Effector memory CD8-positive, alpha-beta T cell (primary cell): ENCODE measurements around the gene HS3ST4.

ENCODE experiments used
- ATAC-seq: fragments of 150-1000 bp; cut with Tn5 transposase; replicated peaks from 2 replicates; pipeline ENCODE4 v1.10.0; 2021; ENCODE audit warnings: mild to moderate bottlenecking, moderate library complexity
- DNase-seq, 3 experiments: peaks; one replicate each; pipeline ENCODE4 v3.0.0; 2021
- H3K27ac Mint-ChIP-seq, 2 donors: one replicate each; pipeline ENCODE4 v1.8.0; 2022; ENCODE audit warnings: mild to moderate bottlenecking in 2 of 2, mixed read lengths in 2 of 2, moderate library complexity in 2 of 2
- H3K27me3 Mint-ChIP-seq, 2 donors: one replicate each; pipeline ENCODE4 v1.8.0; 2022; ENCODE audit warnings: mixed read lengths in 2 of 2
- H3K36me3 Mint-ChIP-seq: one replicate; pipeline ENCODE4 v1.8.0; 2022; ENCODE audit warnings: mild to moderate bottlenecking, moderate library complexity, mixed read lengths; ENCODE audit not compliant: insufficient read depth
- H3K4me1 Mint-ChIP-seq, 2 donors: one replicate each; pipeline ENCODE4 v1.8.0; 2022; ENCODE audit warnings: low read depth in 2 of 2, mixed read lengths in 2 of 2
- H3K4me3 Mint-ChIP-seq, 2 donors: one replicate each; pipeline ENCODE4 v1.8.0; 2022; ENCODE audit warnings: mild to moderate bottlenecking in 2 of 2, mixed read lengths in 2 of 2, moderate library complexity in 2 of 2
- H3K9me3 Mint-ChIP-seq, 2 donors: one replicate each; pipeline ENCODE4 v1.8.0; 2022; ENCODE audit warnings: mixed read lengths in 2 of 2

Gene HS3ST4

DNA sequence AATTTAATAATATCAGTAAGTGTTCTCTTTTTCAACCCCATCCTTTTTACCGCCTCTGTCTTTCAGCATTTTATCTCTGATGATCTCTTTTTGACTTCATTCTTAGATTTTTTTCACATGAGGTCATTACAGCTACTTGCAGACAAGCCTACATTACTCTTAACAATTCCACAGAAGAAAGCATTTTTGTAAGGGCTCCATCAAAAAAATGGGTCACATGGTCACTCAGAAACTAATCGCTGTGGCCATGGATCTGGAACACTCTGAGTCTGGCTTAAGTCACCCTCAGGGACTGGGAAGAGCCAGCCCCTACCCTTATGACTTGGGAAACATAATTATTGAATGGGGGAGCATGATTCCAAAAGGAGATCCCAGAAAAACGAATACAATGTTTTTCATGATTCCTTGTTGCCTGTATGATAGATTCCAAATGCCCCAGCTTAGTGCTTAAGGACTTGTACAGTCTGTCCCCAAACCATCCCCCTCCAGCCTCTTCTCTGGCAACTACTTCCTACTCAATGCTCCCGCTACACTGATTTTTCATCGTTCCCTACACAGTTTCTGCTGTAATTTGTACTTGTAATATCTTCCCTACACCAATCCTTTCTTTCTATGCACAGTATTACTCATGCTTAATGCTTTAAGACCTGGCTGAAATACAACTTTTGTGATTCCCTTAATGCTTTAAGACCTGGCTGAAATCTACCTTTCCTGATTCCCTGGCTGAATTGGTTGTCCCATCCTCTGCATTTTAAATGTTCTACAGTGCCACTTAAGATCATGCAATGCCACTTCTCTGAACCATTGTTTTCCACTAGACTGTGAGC, 457.8 kb downstream of the HS3ST4 start:
- H3K27ac Mint-ChIP-seq = no peak overlapping the region
- H3K4me1 Mint-ChIP-seq = no peaks in the 10 kb centered on the region
- DNase-seq (no peak), ATAC-seq (no peak)
- peaks cover 0 to 4% of the 10 kb centered on the region in 2 donors for H3K27me3 Mint-ChIP-seq
- H3K4me3 Mint-ChIP-seq = no peak overlapping the region
- peaks cover 0 to 1% of the 10 kb centered on the region in 2 donors for H3K9me3 Mint-ChIP-seq
- no peaks in the 10 kb centered on the region for H3K36me3 Mint-ChIP-seq

DNA sequence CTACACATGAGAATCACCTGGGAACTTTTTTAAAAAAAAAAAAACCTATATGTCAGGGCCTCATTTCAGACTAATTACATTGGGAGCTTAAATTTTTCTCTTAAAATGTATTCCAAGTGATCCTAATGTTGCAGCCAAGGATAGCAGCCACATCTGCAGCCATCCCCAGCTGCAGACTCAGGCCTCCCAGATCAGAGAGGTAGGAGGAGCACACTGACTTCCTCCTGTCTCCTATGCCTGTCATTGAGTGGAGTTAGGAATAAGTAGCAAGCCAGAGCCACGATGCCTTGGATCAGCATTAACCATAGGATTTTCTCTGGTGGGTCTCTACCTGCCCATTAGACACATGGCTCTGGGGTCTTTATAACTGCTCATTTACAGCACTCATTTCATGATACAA, 463.5 kb downstream of the HS3ST4 start:
- Mint-ChIP-seq H3K36me3 (no peaks in the 10 kb centered on the region), H3K4me3 (no peak overlapping the region), H3K27me3 (no peaks in the 10 kb centered on the region), H3K9me3 (no peaks in the 10 kb centered on the region), H3K27ac (no peak overlapping the region), H3K4me1 (no peaks in the 10 kb centered on the region)
- no peak for DNase-seq
- no peak for ATAC-seq

DNA sequence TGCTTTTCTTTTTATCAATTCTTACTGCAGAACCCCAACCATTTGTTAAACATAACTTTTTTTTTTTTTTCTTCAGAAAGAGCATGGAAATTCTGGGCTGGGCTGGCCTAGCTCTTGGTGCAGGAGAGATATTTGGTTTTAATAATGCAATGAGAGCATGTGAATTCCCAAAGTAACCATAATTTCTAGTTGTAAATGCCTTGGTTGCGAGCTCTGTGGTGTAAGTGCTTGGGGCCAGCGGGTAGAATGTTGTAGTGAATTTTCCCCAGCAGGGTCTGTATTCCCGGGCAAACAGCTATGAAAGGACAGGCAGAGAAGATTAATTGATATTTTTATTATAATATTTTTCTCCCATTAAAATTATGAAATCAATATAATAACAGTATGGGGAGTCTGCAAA, 465.6 kb downstream of the HS3ST4 start:
- no peak overlapping the region for H3K27ac Mint-ChIP-seq

DNA sequence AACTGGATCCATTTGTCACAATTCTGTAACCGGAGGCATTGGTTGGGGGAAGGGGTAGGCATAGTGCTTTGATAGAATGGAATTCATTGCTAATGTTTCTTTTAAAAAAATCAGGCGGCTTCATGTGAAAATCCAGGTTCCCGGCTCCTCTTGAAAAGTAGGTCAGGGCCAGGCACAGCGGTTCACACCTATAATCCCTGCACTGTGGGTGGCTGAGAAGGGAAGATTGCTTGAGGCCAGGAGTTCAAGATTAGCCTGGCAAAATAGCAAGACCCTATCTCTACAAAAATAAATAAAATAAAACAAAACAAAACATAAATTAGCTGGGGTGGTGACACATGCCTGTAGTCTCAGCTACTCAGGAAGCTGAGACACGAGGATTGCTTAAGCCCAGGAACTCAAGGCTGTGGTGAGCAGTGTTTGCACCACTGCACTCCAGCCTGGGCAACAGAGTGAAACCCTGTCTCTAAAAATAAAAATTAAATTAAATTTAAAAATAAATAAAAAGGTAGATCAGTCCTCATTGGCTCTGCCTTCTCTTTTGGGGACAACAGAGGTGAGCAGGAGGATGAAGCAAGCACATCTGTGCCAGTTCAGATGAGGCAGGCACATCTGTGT, 466.5 kb downstream of the HS3ST4 start:
- Mint-ChIP-seq H3K4me3 (no peak overlapping the region), H3K36me3 (no peaks in the 10 kb centered on the region), H3K27me3 (no peaks in the 10 kb centered on the region), H3K4me1 (no peaks in the 10 kb centered on the region), H3K9me3 (no peaks in the 10 kb centered on the region), H3K27ac (no peak overlapping the region)
- ATAC-seq = no peak
- no peak for DNase-seq

More for the DNA sequence above, 465.6 kb downstream of the HS3ST4 start:
- Mint-ChIP-seq H3K4me1 (no peaks in the 10 kb centered on the region), H3K9me3 (no peaks in the 10 kb centered on the region), H3K36me3 (no peaks in the 10 kb centered on the region), H3K4me3 (no peak overlapping the region), H3K27me3 (no peaks in the 10 kb centered on the region)
- ATAC-seq (no peak), DNase-seq (no peak)

- Mint-ChIP-seq H3K27me3 (no peaks in the 10 kb centered on the region), H3K4me3 (no peak overlapping the region)
Observed at GRCh38 chr16:26161461-26162180, 469.9 kb downstream of the HS3ST4 start.

DNA sequence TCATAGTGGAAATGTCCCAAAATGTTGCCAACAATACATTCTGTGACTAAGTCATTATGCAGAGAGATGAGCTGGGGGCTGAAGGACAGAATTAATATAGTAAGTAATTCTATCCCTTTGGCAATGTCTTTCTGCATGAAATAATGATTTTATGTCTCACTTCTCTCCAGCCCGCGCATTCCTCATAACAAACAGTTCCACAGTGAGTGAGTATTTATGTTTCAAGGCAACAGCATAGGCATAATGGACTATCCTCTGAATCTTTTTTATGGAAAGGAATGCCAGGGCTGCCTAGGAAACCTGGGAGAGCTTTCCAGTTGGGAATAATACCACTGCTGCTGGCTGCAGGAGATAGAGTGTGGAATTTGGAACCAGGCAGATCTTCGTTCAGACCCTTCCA, 477.7 kb downstream of the HS3ST4 start:
- Mint-ChIP-seq H3K27ac (no peak overlapping the region), H3K9me3 (peaks cover 0 to 5% of the 10 kb centered on the region in 2 donors), H3K4me1 (no peaks in the 10 kb centered on the region), H3K36me3 (no peaks in the 10 kb centered on the region), H3K27me3 (peaks cover 17 to 30% of the 10 kb centered on the region in 2 donors), H3K4me3 (no peak overlapping the region)
- DNase-seq = no peak
- ATAC-seq = no peak

More at GRCh38 chr16:26161461-26162180, 469.9 kb downstream of the HS3ST4 start:
- DNase-seq (no peak), ATAC-seq (no peak)
- Mint-ChIP-seq H3K27ac (no peak overlapping the region), H3K9me3 (no peaks in the 10 kb centered on the region), H3K4me1 (no peaks in the 10 kb centered on the region), H3K36me3 (no peaks in the 10 kb centered on the region)

GRCh38 chr16:26175944-26176343, 484.2 kb downstream of the HS3ST4 start:
- H3K27ac Mint-ChIP-seq = no peak overlapping the region
- DNase-seq = no peak
- no peak for ATAC-seq
- H3K4me3 Mint-ChIP-seq = no peak overlapping the region
- H3K4me1 Mint-ChIP-seq = no peaks in the 10 kb centered on the region
- H3K9me3 Mint-ChIP-seq = no peaks in the 10 kb centered on the region
- peaks cover 4 to 6% of the 10 kb centered on the region in 2 donors for H3K27me3 Mint-ChIP-seq
- H3K36me3 Mint-ChIP-seq = no peaks in the 10 kb centered on the region

GRCh38 chr16:26177438-26177837, 485.7 kb downstream of the HS3ST4 start:
- no peak for ATAC-seq
- no peak for DNase-seq
- Mint-ChIP-seq H3K27ac (no peak overlapping the region), H3K36me3 (no peaks in the 10 kb centered on the region), H3K27me3 (peaks cover 0 to 4% of the 10 kb centered on the region in 2 donors), H3K9me3 (no peaks in the 10 kb centered on the region), H3K4me1 (no peaks in the 10 kb centered on the region), H3K4me3 (no peak overlapping the region)

DNA sequence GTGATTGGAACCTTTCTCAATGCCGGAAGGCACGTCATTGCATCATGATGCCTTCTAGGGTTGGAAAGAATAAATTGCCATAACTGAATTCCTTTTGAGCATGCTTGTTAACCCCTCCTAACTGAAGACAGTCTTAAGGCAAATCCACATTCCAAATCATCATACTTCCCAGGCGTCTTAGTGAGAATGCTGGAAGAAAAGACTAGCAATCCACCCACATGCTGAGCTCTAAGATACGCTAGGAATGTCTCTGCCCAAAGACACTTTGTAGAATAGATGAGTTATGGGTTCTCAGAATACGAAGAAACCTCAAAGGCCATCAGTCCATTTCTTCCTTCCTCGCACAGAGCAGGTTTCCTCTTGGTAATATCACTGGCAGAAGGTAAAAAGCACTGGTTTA, 486.5 kb downstream of the HS3ST4 start:
- no peak for ATAC-seq

GRCh38 chr16:26186091-26186615, 494.4 kb downstream of the HS3ST4 start:
- ATAC-seq (no peak), DNase-seq (no peak)
- H3K36me3 Mint-ChIP-seq = no peaks in the 10 kb centered on the region
- H3K4me1 Mint-ChIP-seq = no peaks in the 10 kb centered on the region
- peaks cover 21 to 27% of the 10 kb centered on the region in 2 donors for H3K27me3 Mint-ChIP-seq
- H3K9me3 Mint-ChIP-seq = peaks cover 0 to 2% of the 10 kb centered on the region in 2 donors
- no peak overlapping the region for H3K27ac Mint-ChIP-seq
- no peak overlapping the region for H3K4me3 Mint-ChIP-seq

More for the DNA sequence above, 486.5 kb downstream of the HS3ST4 start:
- no peaks in the 10 kb centered on the region for H3K4me1 Mint-ChIP-seq
- H3K9me3 Mint-ChIP-seq = no peaks in the 10 kb centered on the region
- H3K27ac Mint-ChIP-seq = no peak overlapping the region
- peaks cover 0 to 4% of the 10 kb centered on the region in 2 donors for H3K27me3 Mint-ChIP-seq
- H3K36me3 Mint-ChIP-seq = no peaks in the 10 kb centered on the region
- no peak overlapping the region for H3K4me3 Mint-ChIP-seq
- DNase-seq = no peak
